ENCODE results near the gene BFSP1.

Gene BFSP1

GRCh38 chr20:17499041-17499440, 32.1 kb downstream of the BFSP1 start:
- DNase-seq (ENCODE audit: low spot score) (no peak), FAIRE-seq (no peak)

GRCh38 chr20:17498641-17499040, 32.5 kb downstream of the BFSP1 start:
- FAIRE-seq = no peak

GRCh38 chr20:17497821-17498580, 33.2 kb downstream of the BFSP1 start:
- FAIRE-seq = no peak
- no peak for DNase-seq (ENCODE audit: low spot score)

More at GRCh38 chr20:17498641-17499040, 32.5 kb downstream of the BFSP1 start:
- DNase-seq (ENCODE audit: low spot score) = no peak

GRCh38 chr20:17495826-17496225, 35.4 kb downstream of the BFSP1 start:
- FAIRE-seq = no peak
- DNase-seq (ENCODE audit: low spot score) = no peak

- FAIRE-seq = no peak
Measured at GRCh38 chr20:17494201-17494600, 37.0 kb downstream of the BFSP1 start.

GRCh38 chr20:17493173-17493572, 38.0 kb downstream of the BFSP1 start:
- FAIRE-seq (no peak), DNase-seq (ENCODE audit: low spot score) (no peak)

More at GRCh38 chr20:17494201-17494600, 37.0 kb downstream of the BFSP1 start:
- DNase-seq (ENCODE audit: low spot score) = no peak

GRCh38 chr20:17491488-17491887, 39.7 kb downstream of the BFSP1 start:
- FAIRE-seq (no peak), DNase-seq (ENCODE audit: low spot score) (no peak)

GRCh38 chr20:17491041-17491440, 40.1 kb downstream of the BFSP1 start:
- FAIRE-seq = no peak
- no peak for DNase-seq (ENCODE audit: low spot score)

GRCh38 chr20:17490501-17490900, 40.7 kb downstream of the BFSP1 start:
- DNase-seq (ENCODE audit: low spot score) (no peak), FAIRE-seq (no peak)

- FAIRE-seq = no peak
Measured at GRCh38 chr20:17488916-17489600, 42.1 kb downstream of the BFSP1 start.

GRCh38 chr20:17485017-17485416, 46.2 kb downstream of the BFSP1 start:
- DNase-seq (ENCODE audit: low spot score) (no peak), FAIRE-seq (no peak)

More at GRCh38 chr20:17488916-17489600, 42.1 kb downstream of the BFSP1 start:
- no peak for DNase-seq (ENCODE audit: low spot score)

GRCh38 chr20:17482536-17482935, 48.6 kb downstream of the BFSP1 start:
- DNase-seq (ENCODE audit: low spot score) (no peak), FAIRE-seq (no peak)

- FAIRE-seq (no peak), DNase-seq (ENCODE audit: low spot score) (no peak)
Measured at GRCh38 chr20:17481661-17482060, 49.5 kb downstream of the BFSP1 start.

GRCh38 chr20:17480696-17481095, 50.5 kb downstream of the BFSP1 start:
- FAIRE-seq (no peak), DNase-seq (ENCODE audit: low spot score) (no peak)

GRCh38 chr20:17479063-17479657, 52.0 kb downstream of the BFSP1 start:
- no peak for DNase-seq (ENCODE audit: low spot score)
- FAIRE-seq = no peak

- no peak for DNase-seq (ENCODE audit: low spot score)
Measured at GRCh38 chr20:17473659-17474058, 57.5 kb downstream of the BFSP1 start.

GRCh38 chr20:17471606-17472187, 59.5 kb downstream of the BFSP1 start:
- FAIRE-seq = no peak
- DNase-seq (ENCODE audit: low spot score) = no peak

More at GRCh38 chr20:17473659-17474058, 57.5 kb downstream of the BFSP1 start:
- FAIRE-seq = no peak

- FAIRE-seq = no peak
- DNase-seq (ENCODE audit: low spot score) = no peak
Measured at GRCh38 chr20:17470973-17471372, 60.2 kb downstream of the BFSP1 start.

GRCh38 chr20:17470521-17470920, 60.7 kb downstream of the BFSP1 start:
- no peak for DNase-seq (ENCODE audit: low spot score)
- FAIRE-seq = no peak

- DNase-seq (ENCODE audit: low spot score) = no peak
- no peak for FAIRE-seq
Measured at GRCh38 chr20:17469246-17470030, 61.7 kb downstream of the BFSP1 start.

All from RCC 7860 (cell line).